Caki2 (cell line): ENCODE measurements around the gene CFAP99. TPM values are rescaled to one million over a fixed set of nuclear protein-coding genes. Genes with fewer than 3 reads are reported as not detected.

Experiments
- DNase-seq: peaks from one replicate; pipeline ENCODE4 v3.0.0-alpha.2; 2015; ENCODE audit warnings: low read depth
- in situ Hi-C: cut with HindIII; loops from 2 replicates; pipeline ENCODE4 v1.10.0; 2016; ENCODE audit warnings: low sequenced_read_pairs, low pct_unique_long_range_greater_than_20kb, mixed read lengths
- total RNA-seq: library from RNA; depleted of rRNA; stranded (reverse); fragments of >200 nt; shearing (Covaris generic); gene quantifications from 2 replicates; pipeline ENCODE4 v1.2.3, GENCODE V29; 2014; ENCODE audit warnings: low replicate concordance; rRNA removed

The CFAP99 gene
- total RNA-seq, 1 experiment from 2014 or later = not detected

- in situ Hi-C loops = no loop called here
Observed at GRCh38 chr4:2511645-2512131, 92.9 kb downstream of the CFAP99 start.

More at GRCh38 chr4:2511645-2512131, 92.9 kb downstream of the CFAP99 start:
- DNase-seq = no peak

Other genes starting within 250 kb of the CFAP99 start
- gene HAUS3, start 176.8 kb upstream of the CFAP99 start, total RNA-seq = 4.2 and 8.6 TPM in 2 replicates
- 0.10 and 0.58 TPM in 2 replicates for gene POLN, start 176.8 kb upstream of the CFAP99 start, total RNA-seq
- gene MXD4, start 156.8 kb upstream of the CFAP99 start, total RNA-seq = 16.2 and 20.3 TPM in 2 replicates
- 0.43 and 0.91 TPM in 2 replicates for gene ZFYVE28, start 310 bp upstream of the CFAP99 start, total RNA-seq
- gene RNF4, start 50.2 kb downstream of the CFAP99 start, total RNA-seq = 53.0 and 72.8 TPM in 2 replicates
- gene FAM193A, start 117.7 kb downstream of the CFAP99 start, total RNA-seq = 5.0 and 5.1 TPM in 2 replicates